NCI-H2196 (cell line): Measurements from ENCODE around the gene MCC.

Experiments
- DNase-seq: peaks from one replicate; lab custom pipeline; 2025; ENCODE audit not compliant: unreplicated experiment; lab: John Stamatoyannopoulos, UW

The MCC gene

DNA sequence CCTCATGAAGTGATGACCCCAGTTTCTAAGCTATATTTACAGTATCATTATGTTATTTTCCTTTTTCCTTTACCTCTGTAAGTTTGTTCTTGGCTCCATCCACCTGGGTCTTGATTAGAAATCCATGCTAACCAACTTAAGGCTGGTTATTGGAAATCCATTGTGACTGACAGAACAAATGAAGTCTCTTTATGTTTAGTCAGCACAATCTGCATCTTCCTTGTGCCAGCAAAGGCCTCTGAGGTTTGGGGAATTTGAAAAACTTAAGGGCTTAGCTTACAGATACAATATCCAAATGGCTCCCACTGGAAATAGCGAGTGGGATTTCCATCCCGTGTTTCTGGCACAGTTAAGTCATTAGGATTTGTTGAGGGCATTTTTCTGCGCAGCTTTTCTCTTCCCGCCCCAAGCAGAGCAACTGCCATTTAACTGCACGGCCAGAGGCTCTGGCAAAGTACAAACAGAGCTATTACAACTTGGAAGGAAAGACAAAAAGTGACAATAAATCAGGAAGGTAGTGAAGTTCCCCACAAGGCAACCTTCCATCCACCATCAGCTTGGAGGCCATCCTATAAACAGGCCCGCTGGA, 447.5 kb downstream of the MCC start:
- no peak for DNase-seq

DNA sequence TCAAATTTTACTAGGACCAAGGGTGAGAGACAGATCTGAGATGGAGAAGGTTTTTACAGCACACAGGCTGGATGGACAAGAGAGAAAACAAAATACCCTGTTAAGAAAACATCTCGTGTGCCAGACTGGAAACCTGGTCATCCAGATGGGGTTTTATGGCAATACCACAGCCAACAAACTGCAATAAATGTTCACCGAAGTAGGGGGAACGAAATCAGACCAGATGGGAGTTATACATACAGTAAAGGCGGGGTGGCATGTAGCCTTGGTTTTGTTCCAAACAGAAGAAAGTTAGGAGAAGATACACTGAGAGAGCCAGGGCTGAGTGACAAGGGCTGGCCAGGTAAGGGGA, 448.3 kb downstream of the MCC start:
- no peak for DNase-seq

DNA sequence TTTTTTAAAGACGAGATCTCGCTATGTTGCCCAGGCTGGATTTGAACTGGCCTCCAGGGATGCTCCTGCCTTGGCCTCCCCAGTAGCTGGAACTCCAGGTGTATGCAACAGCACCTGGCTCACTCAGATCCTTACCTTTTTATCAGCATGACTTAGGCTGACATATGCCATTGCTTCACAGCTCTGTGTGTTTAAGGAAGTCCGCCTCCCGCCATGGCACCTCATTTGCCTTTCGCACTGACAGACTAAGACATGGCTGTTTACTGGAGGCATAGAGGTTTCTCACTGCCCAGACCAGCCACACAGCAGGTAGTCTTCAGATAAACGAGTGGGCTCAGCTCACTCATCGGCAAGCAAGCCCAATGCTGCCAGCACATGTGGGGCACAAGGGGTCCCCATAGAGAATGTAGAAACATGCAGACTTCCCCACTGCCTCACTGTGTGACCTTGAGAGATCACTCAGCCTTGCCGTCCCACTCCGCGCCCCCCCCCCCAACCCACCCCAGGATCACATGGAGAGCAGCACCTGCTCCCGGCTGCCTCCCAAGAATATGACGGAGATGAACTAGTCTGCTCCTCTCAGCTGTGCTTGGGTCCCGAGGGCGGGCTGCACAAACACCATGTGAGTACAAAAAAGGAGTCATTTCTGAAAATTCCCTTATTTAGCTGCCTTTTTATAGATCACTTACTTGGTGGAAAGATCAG, 448.9 kb downstream of the MCC start:
- no peak for DNase-seq

- DNase-seq: no peak
Measured at GRCh38 chr5:113038714-113039113, 449.5 kb downstream of the MCC start.

GRCh38 chr5:113038136-113038535, 450.1 kb downstream of the MCC start:
- no peak for DNase-seq

DNA sequence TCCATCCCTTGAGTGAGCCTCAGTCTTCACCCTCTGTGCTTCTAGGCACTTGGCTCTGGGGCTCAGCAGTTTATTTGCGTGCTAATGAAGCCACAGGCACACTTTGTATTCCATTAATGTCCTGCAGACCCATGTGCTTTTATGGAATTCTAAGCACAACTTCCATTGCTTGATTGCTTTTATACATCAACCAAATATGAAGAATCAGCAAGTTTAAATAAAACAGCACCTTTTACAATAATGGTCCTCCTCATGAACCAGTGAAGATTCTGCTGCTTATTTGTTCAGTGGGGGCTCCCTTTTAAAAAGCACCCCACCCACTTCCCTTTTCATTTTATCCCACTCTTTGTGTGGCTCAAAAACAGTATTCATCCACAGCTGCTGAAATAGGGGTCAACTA, 451.4 kb downstream of the MCC start:
- no peak for DNase-seq

DNA sequence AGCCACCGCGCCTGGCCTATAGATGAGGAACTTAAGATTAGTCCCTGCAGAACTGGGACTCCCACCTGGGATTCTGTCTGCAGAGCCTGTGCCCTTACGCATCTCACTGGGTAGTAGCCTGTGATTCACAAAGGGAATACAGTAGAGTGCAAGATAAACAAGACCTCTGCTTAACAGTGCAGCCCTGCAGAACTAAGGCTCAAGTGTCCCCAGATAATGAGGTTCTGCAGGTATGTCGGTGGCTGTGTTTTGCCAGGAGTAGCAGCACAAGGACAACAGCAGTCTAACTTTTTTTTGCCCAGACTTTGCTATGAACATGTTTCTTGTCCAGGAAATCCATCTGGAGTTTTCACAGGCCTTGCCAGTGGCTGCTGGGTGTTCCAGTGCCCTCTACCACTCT, 451.9 kb downstream of the MCC start:
- DNase-seq: no peak

DNA sequence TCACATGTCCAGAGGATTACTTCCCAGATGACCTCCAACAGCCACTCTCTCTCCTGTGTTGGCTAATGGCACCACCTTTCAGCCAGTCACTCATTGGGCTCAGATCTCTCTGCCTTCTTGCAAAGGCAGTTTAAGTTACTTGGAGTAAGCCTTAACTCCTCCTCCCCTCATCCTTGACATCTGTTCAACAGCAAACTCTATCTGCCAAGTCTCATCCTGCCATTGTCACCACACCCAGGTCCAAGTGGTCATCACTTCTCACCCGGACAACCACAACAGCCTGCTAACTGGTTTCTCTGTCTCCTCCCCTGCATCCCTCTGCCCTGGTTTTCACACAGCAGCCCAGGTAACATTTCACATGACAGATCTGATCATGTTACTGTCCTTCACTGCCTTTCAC, 453.2 kb downstream of the MCC start:
- DNase-seq: no peak

DNA sequence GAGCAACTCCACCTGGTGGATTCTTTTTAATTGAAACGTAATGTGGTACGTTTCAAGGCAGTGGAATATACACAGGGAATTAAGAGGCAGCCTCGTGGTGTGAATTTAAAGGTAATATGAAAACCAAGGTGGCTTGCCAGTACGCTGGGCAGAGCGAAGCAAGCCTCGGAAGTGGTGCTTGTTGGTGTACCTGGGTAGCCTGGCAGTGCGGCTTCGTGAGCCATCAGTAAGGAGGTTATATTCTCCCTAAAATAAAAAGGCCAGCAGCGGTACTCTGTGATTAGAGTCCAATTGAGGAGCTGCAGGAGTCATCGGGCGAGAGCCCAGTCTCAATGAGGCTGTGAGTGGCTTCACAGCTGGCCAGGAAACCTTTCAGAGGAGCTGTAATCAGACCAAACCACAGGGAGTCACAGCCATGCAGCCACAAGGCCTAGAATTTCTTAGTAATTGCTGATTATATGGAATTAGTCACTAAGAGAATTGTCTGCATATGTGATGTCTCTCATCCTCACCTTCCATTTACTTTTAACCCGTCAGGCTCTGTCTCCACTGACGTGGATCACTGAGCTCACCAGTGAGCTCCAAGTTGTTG, 454.0 kb downstream of the MCC start:
- no peak for DNase-seq

DNA sequence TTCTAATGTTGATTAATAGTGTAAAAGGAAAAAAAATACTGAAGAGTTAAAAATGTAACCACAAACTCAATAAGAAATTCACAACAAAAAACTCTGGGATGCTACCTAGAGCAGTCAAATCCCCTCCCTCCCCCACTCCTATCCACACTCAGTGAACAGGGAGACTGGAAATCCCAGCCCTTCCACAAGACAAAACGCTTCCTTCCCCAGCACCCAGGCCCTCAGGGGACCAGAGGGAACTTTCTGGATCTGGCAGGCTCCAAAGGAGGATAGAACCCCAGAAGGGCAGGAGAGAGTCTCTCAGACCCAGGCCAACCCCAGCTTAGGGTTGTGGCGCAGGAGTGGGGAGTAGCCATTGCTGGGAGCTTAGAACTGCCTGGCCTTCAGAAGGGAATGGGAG, 456.7 kb downstream of the MCC start:
- DNase-seq: no peak

- no peak for DNase-seq
Measured at GRCh38 chr5:113031104-113031503, 457.1 kb downstream of the MCC start.

DNA sequence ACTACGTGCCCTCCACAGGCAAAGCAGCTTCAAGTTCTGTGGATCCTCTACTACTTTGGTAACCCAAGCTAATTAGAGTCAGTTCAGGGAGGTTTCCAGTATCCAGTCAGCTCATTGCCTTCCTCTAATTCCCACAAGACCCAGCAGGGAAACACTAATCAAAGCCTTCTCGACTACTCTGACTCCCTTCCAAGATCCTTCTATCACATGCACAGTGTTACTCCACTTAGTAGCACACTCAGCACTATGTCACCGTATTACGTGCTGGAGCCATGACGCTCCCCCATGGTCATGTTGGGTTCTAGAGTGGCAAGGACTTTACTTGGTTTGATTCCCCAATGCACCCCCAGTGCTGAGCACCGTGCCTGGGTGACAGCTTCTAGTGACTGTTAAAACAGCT, 458.6 kb downstream of the MCC start:
- no peak for DNase-seq

DNA sequence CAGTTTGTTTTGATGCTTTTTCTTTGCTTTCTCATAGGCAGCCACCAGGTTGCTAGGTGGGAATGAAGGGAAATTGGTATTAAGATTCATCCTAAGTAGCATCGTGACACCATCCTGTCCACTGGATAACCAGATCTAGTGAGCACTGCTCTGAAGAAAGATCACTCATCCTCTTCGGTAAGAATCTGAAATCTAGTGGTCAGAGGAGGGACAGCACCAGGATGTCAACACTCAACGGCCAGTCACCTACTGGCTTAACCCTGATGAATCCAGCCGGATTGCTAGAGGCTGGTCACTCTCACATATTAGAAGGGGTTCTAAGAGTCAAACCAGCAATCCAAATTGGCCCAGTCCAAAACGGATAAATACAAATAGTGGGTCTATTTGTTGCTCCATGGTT, 460.8 kb downstream of the MCC start:
- DNase-seq: no peak

GRCh38 chr5:113027015-113027414, 461.2 kb downstream of the MCC start:
- no peak for DNase-seq

DNA sequence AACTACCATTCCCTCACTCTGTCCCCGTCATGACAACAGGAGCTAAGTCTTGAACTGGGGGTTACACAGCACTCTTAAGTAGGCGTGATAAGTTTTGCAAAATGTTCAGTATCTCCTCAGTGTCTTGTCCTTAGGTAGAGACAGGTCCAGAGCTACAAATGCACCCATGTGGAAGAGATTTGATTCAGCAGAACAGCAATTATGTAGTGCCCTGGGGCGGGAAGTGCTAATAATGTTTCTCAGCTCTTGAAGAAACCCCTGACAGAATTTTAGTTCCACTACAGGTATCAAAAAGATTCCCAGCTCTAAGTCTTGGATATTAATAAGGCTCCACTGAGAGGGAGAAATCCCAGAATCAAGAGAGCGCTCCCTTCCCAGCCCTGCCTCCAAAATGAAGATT, 462.0 kb downstream of the MCC start:
- DNase-seq: no peak

DNA sequence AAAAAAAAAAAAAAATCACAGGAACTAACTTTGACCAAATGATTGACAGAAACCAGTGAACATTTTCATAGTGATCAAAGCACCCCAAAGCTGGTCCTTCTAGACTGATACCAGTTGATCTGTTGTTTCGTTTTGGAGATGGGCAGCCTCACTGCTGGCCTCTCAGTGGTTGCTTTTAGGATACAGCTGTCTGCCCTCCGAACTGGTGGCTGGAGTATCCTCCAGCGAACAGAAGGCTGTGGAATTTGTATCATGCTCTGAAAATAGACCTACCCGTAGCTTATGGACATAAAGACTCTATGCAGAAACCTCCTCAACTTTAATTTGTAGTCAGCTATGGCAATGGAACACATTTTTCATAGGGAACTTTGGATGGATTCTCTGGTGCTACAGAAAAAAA, 462.7 kb downstream of the MCC start:
- no peak for DNase-seq

GRCh38 chr5:113024076-113024697, 464.1 kb downstream of the MCC start:
- DNase-seq: no peak

DNA sequence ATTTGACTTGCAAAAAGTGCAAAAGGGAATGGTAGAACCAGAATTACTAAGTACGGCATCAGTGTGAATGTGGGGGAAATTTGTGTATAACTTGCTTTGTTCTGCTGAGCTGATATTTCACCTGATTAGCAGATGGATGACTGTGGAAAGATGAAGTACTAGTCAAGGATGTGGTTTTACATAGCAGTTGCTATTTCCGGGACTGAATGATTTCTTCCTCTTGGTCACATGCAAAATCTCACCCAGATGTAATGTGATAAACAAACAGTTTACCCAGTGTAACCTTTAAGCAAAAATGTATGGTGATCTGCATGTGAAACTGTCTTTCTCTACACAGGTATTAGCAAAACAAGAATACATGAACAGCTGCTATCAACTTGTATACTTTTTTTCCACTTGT, 465.6 kb downstream of the MCC start:
- DNase-seq: no peak

DNA sequence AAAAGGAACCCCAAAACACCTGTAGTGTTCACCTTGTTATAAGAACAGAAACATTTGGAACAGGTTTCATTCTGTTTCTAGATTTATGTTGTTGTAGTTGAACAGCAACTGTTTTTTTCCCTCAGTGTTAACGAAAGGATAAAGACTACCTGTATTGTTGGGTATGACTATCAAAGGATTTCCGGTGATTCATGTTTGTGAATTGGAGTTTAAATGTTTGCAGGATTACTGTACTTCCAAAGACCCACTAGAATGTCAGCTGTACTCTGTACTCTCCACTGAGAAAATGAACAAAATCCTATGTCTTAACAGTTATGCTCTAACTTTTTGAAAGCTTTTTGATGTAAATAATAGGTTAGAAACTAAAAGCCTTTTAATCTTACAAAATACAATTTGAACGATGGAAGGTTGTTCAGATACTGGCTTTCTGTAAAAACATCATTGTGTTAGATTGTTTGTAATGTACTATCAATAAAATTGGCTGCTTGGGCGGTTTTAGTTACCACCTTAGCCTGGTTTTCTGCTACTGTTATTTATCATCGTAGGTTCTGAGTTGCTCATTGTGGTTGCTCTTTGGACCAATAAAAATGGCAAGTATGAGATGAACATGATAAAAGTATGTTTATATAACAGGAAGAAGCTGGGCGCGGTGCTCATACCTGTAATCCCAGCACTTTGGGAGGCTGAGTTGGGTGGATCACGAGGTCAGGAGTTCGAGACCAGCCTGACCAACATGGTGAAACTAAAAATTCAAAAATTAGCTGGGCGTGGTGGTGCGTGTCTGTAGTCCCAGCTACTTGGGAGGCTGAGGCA, 467.6 kb downstream of the MCC start:
- DNase-seq: no peak

- DNase-seq: no peak
Measured at GRCh38 chr5:113017881-113018635, 470.2 kb downstream of the MCC start.

DNA sequence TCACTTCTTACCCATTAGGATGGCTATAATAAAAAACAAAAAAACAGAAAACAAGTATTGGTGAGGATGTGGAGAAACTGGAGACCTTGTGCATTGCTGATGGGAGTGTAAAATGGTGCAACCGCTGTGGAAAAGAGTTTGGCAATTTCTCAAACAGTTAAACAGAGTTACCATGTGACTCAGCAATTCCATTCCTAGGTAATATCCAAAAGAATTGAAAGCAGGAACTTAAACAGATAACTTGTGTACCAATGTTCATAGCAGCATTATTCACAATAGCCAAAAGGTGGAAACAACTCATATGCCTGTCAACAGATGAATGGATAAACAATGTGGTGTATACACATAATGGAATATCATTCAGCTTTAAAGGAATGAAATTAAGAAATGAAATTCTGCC, 482.8 kb downstream of the MCC start:
- DNase-seq: no peak
